Measurements from ENCODE around the gene PARP11. TPM values are rescaled to one million over a fixed set of nuclear protein-coding genes. Genes with fewer than 3 reads are reported as not detected.
"Not testable (repeated sequence)": the region's sequence is repeated elsewhere in the genome, so short reads cannot be mapped to it uniquely, and the experiment has no call there.

The PARP11 gene
- total RNA-seq, 2 donors from 2014 or later: 17.7 to 19.8 TPM

- Mint-ChIP-seq H3K4me3 (peak overlapping the region; percentile 96), H3K27ac (peak overlapping the region; percentile 94 to 100), H3K27me3 (no peaks in the 10 kb centered on the region), H3K9me3 (peaks cover 9% of the 10 kb centered on the region), H3K4me1 (ENCODE audit: low read depth in 2 of 2) (peaks cover 41 to 49% of the 10 kb centered on the region in 2 donors), H3K36me3 (peaks cover 13% of the 10 kb centered on the region)
- DNase-seq (ENCODE audit: low spot score) (no peak), ATAC-seq (no peak)
Observed at GRCh38 chr12:3869865-3870264, 3.3 kb downstream of the PARP11 start.

DNA sequence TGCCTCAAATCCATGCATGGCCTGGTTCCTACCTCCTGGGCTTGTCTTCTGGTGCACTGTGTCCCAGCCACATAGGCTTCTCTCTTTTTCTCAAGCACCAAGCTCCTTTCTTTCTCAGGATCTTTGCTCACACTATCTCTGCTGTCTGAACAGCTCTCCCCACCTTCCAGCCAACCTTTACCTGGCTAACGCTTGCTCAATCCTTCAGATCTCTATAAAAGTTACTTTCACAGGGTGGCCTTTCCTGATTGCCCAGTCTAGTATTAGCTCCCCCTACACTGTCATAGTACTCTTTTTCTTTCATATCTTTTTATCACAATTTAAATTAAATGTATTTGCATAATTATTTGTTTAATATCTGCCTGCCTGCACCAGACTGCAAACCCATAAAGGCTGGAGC, 3.8 kb downstream of the PARP11 start:
- Mint-ChIP-seq H3K9me3 (peaks cover 11% of the 10 kb centered on the region), H3K4me3 (peak overlapping the region; percentile 96), H3K36me3 (peaks cover 16% of the 10 kb centered on the region), H3K27ac (peak overlapping the region; percentile 94 to 100), H3K27me3 (no peaks in the 10 kb centered on the region), H3K4me1 (ENCODE audit: low read depth in 2 of 2) (peaks cover 41 to 52% of the 10 kb centered on the region in 2 donors)
- ATAC-seq (no peak), DNase-seq (ENCODE audit: low spot score) (no peak)

GRCh38 chr12:3863756-3864155, 9.4 kb downstream of the PARP11 start:
- Mint-ChIP-seq H3K27ac (no peak overlapping the region), H3K9me3 (peaks cover 11% of the 10 kb centered on the region), H3K36me3 (peaks cover 21% of the 10 kb centered on the region), H3K4me1 (ENCODE audit: low read depth in 2 of 2) (peaks cover 5 to 10% of the 10 kb centered on the region in 2 donors), H3K4me3 (no peak overlapping the region), H3K27me3 (no peaks in the 10 kb centered on the region)
- no peak for DNase-seq (ENCODE audit: low spot score)
- ATAC-seq: no peak

GRCh38 chr12:3842517-3842916, 30.7 kb downstream of the PARP11 start:
- no peaks in the 10 kb centered on the region for H3K27me3 Mint-ChIP-seq
- H3K9me3 Mint-ChIP-seq: peaks cover 4% of the 10 kb centered on the region
- H3K27ac Mint-ChIP-seq: no peak overlapping the region
- H3K4me3 Mint-ChIP-seq: no peak overlapping the region
- DNase-seq (ENCODE audit: low spot score) (no peak), ATAC-seq (no peak)
- peaks cover 26% of the 10 kb centered on the region for H3K36me3 Mint-ChIP-seq
- H3K4me1 Mint-ChIP-seq (ENCODE audit: low read depth in 2 of 2): peaks cover 19 to 30% of the 10 kb centered on the region in 2 donors

- Mint-ChIP-seq H3K4me3 (no peak overlapping the region), H3K36me3 (peaks cover 24% of the 10 kb centered on the region)
- DNase-seq (ENCODE audit: low spot score): no peak
Observed at GRCh38 chr12:3841783-3842182, 31.4 kb downstream of the PARP11 start.

GRCh38 chr12:3840833-3841232, 32.4 kb downstream of the PARP11 start:
- H3K4me1 Mint-ChIP-seq (ENCODE audit: low read depth in 2 of 2): peaks cover 33 to 37% of the 10 kb centered on the region in 2 donors
- not testable (repeated sequence) for H3K27me3 Mint-ChIP-seq; H3K4me3 Mint-ChIP-seq; H3K9me3 Mint-ChIP-seq; ATAC-seq; H3K27ac Mint-ChIP-seq; DNase-seq (ENCODE audit: low spot score)
- H3K36me3 Mint-ChIP-seq: peaks cover 22% of the 10 kb centered on the region

More at GRCh38 chr12:3841783-3842182, 31.4 kb downstream of the PARP11 start:
- Mint-ChIP-seq H3K27ac (no peak overlapping the region), H3K9me3 (no peaks in the 10 kb centered on the region), H3K4me1 (ENCODE audit: low read depth in 2 of 2) (peaks cover 26 to 29% of the 10 kb centered on the region in 2 donors), H3K27me3 (no peaks in the 10 kb centered on the region)
- no peak for ATAC-seq

DNA sequence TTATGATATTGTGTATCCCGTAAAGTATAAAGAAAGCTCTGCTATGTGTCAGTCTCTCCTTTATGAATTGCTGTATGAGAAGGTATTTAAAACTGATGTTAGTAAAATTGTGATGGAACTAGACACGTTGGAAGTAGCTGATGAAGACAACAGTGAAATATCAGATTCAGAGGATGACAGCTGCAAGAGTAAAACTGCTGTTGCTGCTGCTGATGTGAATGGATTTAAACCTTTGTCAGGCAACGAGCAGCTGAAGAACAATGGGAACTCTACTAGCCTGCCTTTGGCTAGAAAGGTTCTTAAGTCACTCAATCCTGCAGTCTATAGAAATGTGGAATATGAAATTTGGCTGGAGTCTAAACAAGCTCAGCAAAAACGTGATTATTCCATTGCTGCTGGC, 33.5 kb downstream of the PARP11 start:
- Mint-ChIP-seq H3K4me3 (peak overlapping the region; percentile 39), H3K36me3 (peaks cover 22% of the 10 kb centered on the region), H3K4me1 (ENCODE audit: low read depth in 2 of 2) (peaks cover 41 to 42% of the 10 kb centered on the region in 2 donors)
- H3K27me3 Mint-ChIP-seq; ATAC-seq; DNase-seq (ENCODE audit: low spot score); H3K27ac Mint-ChIP-seq; H3K9me3 Mint-ChIP-seq: not testable (repeated sequence)

DNA sequence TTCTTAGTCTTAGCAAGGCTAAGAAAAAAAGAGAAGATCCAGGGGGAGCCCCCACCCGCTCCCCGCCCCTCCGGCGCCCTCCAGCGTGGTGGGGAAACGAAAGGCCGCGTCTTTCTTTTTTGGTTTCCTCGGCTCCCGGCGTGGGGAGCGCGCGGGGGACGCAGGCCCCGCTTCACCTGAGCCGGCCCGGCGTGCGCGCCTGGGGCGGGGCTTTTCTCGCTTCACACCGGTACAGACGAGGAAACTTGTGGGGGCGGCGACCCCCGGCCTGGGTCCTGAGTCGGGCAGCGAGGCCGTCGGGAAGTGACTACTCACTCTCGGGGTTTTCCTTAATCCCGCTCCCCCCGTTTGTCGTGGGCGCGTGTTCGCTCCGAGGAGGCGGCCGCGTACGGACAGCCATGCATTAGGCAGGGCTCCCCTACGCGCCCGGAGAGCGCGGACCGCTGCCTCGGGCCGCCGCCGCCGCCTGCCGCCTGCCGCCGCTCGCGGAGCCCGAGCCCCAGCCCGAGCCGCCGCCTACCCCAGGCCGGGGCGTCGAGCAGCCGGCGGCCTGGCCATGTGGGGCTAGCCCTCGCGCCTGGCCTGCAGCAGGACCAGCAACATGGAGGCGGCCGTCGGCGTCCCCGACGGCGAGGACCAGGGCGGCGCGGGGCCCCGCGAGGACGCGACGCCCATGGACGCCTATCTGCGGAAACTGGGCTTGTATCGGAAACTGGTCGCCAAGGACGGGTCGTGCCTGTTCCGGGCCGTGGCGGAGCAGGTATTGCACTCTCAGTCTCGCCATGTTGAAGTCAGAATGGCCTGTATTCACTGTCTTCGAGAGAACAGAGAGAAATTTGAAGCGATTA, 34.3 kb downstream of the PARP11 start:
- Mint-ChIP-seq H3K36me3 (peaks cover 22% of the 10 kb centered on the region), H3K4me3 (peak overlapping the region; percentile 82), H3K27ac (peak overlapping the region; percentile 18 to 62), H3K4me1 (ENCODE audit: low read depth in 2 of 2) (peaks cover 39 to 45% of the 10 kb centered on the region in 2 donors)
- not testable (repeated sequence) for DNase-seq (ENCODE audit: low spot score); H3K27me3 Mint-ChIP-seq; H3K9me3 Mint-ChIP-seq
- ATAC-seq: peak; percentile 78 to 82

DNA sequence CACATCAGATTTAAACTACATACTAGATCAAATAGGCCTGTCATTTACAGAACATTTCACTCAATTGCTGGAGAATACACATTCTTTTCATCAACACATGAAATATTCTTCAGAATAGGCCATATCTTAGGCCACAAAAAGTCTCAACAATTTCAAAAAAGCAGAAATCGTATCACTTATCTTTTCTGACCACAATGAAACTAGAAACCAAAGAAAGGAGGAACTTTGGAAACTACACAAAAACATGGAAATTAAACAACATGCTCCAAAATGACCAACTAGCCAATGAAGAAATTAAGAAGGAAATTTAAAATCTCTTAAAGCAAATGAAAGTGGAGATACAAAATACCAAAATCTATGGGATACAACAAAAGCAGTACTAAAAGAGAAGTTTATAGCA, 35.1 kb downstream of the PARP11 start:
- ATAC-seq (no peak), DNase-seq (ENCODE audit: low spot score) (no peak)
- peaks cover 22% of the 10 kb centered on the region for H3K36me3 Mint-ChIP-seq
- H3K27ac Mint-ChIP-seq: peak overlapping the region; percentile 18 to 62
- H3K4me3 Mint-ChIP-seq: peak overlapping the region; percentile 82
- H3K9me3 Mint-ChIP-seq: no peaks in the 10 kb centered on the region
- no peaks in the 10 kb centered on the region for H3K27me3 Mint-ChIP-seq
- H3K4me1 Mint-ChIP-seq (ENCODE audit: low read depth in 2 of 2): peaks cover 32 to 41% of the 10 kb centered on the region in 2 donors

- Mint-ChIP-seq H3K4me3 (peak overlapping the region; percentile 82), H3K27ac (no peak overlapping the region), H3K27me3 (no peaks in the 10 kb centered on the region), H3K4me1 (ENCODE audit: low read depth in 2 of 2) (peaks cover 32 to 41% of the 10 kb centered on the region in 2 donors), H3K9me3 (no peaks in the 10 kb centered on the region), H3K36me3 (peaks cover 22% of the 10 kb centered on the region)
- ATAC-seq (no peak), DNase-seq (ENCODE audit: low spot score) (no peak)
Observed at GRCh38 chr12:3837049-3837448, 36.1 kb downstream of the PARP11 start.

GRCh38 chr12:3836641-3837040, 36.6 kb downstream of the PARP11 start:
- no peak for ATAC-seq
- no peak for DNase-seq (ENCODE audit: low spot score)
- no peak overlapping the region for H3K4me3 Mint-ChIP-seq
- peaks cover 32 to 41% of the 10 kb centered on the region in 2 donors for H3K4me1 Mint-ChIP-seq (ENCODE audit: low read depth in 2 of 2)
- no peak overlapping the region for H3K27ac Mint-ChIP-seq
- no peaks in the 10 kb centered on the region for H3K9me3 Mint-ChIP-seq
- peaks cover 17% of the 10 kb centered on the region for H3K36me3 Mint-ChIP-seq
- H3K27me3 Mint-ChIP-seq: no peaks in the 10 kb centered on the region

- H3K36me3 Mint-ChIP-seq: peaks cover 15% of the 10 kb centered on the region
- DNase-seq (ENCODE audit: low spot score) (no peak), ATAC-seq (no peak)
- peaks cover 32 to 41% of the 10 kb centered on the region in 2 donors for H3K4me1 Mint-ChIP-seq (ENCODE audit: low read depth in 2 of 2)
- H3K4me3 Mint-ChIP-seq: no peak overlapping the region
- H3K27ac Mint-ChIP-seq: no peak overlapping the region
- no peaks in the 10 kb centered on the region for H3K9me3 Mint-ChIP-seq
- H3K27me3 Mint-ChIP-seq: no peaks in the 10 kb centered on the region
Observed at GRCh38 chr12:3835914-3836313, 37.3 kb downstream of the PARP11 start.

GRCh38 chr12:3834774-3835173, 38.4 kb downstream of the PARP11 start:
- Mint-ChIP-seq H3K27ac (no peak overlapping the region), H3K36me3 (peaks cover 15% of the 10 kb centered on the region), H3K4me1 (ENCODE audit: low read depth in 2 of 2) (peaks cover 32 to 37% of the 10 kb centered on the region in 2 donors), H3K4me3 (no peak overlapping the region), H3K9me3 (no peaks in the 10 kb centered on the region), H3K27me3 (no peaks in the 10 kb centered on the region)
- DNase-seq (ENCODE audit: low spot score) (no peak), ATAC-seq (no peak)

DNA sequence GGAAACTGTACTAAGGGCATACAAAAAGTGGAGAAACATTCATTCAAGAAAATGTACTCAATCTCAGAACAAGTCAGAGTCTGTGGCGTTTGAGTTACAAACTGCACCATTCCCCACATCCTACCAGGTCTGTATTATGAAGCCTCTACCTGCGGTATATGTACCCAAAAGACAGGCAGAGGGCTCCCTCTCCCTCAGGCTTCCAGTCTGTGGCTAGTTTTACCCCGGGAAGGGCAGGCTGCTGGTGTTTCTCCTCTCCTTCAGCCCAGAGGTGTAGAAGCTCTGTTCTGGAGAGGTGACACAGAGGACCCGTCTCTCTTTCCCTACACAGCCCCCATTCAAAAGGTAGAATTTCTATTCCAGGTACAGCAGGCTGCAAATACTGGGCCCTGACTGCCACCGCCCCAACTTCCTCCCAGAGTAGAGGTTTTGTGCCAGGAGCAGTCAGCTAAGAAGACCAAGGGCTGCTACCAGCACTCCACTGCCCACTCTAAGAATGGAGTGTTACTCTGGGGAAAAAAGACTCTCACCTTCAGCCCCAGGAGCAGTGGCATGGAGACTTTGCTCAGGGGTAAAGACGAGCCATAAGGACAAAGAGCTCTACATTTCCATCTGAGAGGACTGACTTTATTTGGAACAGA, 39.4 kb downstream of the PARP11 start:
- Mint-ChIP-seq H3K4me3 (no peak overlapping the region), H3K27me3 (no peaks in the 10 kb centered on the region), H3K9me3 (no peaks in the 10 kb centered on the region), H3K36me3 (peaks cover 15% of the 10 kb centered on the region), H3K27ac (no peak overlapping the region), H3K4me1 (ENCODE audit: low read depth in 2 of 2) (peaks cover 32 to 35% of the 10 kb centered on the region in 2 donors)
- DNase-seq (ENCODE audit: low spot score): no peak
- ATAC-seq: no peak

All from natural killer cell treated with Interleukin-12 subunit alpha and Interleukin-12 subunit beta and Interleukin-15 and Interleukin-18, amount 100 ng/mL, for 72 hours (primary cell).